HG02678 (cell line): ENCODE results near the gene KAT5.
A peak's percentile ranks its signal among the peaks of the same experiment; 100 is the strongest.
"Not testable (repeated sequence)": the region's sequence is repeated elsewhere in the genome, so short reads cannot be mapped to it uniquely, and the experiment has no call there.

Experiments used
- ATAC-seq: cut with Tn5 transposase; IDR thresholded peaks from one replicate; pipeline ENCODE4 v1.9.1; 2021; ENCODE audit warnings: mild to moderate bottlenecking, moderate library complexity; ENCODE audit not compliant: unreplicated experiment

The KAT5 gene

GRCh38 chr11:65708451-65708850 lies 3.6 kb upstream of the KAT5 start:
- no peak for ATAC-seq

- no peak for ATAC-seq
Measured at GRCh38 chr11:65709661-65710060, 2.4 kb upstream of the KAT5 start.

DNA sequence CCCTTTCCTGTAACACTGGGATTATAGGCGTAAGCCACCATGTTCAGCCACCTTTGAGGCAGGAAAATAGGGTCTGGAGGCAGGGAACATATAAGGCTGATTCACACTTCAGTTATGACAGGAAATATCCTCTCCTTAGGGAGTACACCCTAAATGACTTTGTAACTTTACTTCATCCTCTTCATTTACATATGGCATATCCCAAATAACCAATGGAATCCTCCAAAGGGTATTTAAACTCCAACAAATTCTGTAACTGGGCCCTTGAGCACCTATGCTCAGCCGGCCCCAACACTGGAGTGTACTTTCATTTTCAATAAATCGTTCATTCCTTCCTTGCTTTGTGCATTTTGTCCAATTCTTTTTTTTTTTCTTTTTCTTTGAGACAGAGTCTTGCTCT lies 1.6 kb upstream of the KAT5 start:
- no peak for ATAC-seq

GRCh38 chr11:65712633-65713076 lies 603 bp downstream of the KAT5 start:
- ATAC-seq, result no peak

- no peak for ATAC-seq
Measured at GRCh38 chr11:65713212-65713969, 1.3 kb downstream of the KAT5 start.

DNA sequence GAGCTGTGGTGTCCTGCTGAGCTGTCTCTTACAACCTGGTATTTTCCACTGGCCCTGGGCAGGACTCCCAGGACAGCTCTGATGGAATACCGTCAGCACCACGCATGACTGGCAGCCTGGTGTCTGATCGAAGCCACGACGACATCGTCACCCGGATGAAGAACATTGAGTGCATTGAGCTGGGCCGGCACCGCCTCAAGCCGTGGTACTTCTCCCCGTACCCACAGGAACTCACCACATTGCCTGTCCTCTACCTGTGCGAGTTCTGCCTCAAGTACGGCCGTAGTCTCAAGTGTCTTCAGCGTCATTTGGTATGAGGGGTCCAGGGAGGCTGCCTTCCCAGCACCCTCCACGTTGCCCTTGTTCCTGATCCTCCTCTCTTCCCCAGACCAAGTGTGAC lies 2.4 kb downstream of the KAT5 start:
- ATAC-seq, result no peak

DNA sequence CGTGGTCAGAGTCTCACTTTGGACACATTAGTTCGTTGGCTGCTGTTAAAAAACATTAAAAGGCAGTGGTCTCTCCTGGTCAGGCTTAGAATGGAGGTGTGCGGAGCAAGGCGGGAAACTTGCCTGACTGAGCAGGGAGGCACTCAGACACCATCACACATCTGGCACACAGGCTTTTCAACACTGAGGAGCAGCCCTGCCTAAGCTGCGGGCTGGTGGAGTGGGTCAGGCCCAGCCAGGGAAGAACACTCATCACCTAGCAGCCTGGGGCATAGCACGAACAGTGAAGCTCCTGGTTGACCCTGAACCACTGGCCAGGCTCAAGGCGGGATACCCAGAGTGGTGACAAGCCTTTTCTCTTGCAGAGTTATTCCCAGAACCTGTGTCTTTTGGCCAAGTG lies 4.2 kb downstream of the KAT5 start:
- ATAC-seq, result no peak

- ATAC-seq, result no peak
Measured at GRCh38 chr11:65716774-65717405, 4.8 kb downstream of the KAT5 start.

DNA sequence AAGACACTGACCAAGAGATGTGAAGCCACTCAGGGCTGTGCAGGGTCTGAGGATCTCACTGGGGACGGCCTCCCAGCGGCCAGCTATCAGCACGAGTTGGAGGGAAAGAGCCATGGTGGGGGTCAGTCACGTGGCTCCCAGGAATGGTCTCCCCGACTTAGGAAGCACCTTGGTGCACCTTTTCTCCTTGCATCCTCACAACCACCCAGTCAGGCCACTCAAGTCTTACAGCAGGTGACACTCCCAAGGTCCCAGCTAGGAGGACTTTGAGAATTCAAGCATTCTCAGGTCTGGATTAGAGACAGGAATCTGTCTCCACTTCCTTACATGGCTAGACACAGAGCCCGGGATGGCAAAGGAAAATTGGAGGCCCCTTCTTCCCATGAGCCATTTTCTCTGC lies 5.9 kb downstream of the KAT5 start:
- no peak for ATAC-seq

DNA sequence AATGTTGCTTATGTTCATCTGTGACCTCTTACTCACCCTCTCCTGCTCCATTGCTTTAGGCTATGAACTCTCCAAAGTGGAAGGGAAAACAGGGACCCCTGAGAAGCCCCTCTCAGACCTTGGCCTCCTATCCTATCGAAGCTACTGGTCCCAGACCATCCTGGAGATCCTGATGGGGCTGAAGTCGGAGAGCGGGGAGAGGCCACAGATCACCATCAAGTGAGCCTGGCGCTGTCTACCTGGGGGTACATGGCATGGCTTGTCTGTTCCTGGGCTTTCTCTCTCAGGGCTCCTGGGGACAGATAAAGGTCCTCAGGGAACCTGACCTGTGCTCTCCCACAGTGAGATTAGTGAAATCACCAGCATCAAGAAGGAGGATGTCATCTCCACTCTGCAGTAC lies 6.5 kb downstream of the KAT5 start:
- no peak for ATAC-seq

DNA sequence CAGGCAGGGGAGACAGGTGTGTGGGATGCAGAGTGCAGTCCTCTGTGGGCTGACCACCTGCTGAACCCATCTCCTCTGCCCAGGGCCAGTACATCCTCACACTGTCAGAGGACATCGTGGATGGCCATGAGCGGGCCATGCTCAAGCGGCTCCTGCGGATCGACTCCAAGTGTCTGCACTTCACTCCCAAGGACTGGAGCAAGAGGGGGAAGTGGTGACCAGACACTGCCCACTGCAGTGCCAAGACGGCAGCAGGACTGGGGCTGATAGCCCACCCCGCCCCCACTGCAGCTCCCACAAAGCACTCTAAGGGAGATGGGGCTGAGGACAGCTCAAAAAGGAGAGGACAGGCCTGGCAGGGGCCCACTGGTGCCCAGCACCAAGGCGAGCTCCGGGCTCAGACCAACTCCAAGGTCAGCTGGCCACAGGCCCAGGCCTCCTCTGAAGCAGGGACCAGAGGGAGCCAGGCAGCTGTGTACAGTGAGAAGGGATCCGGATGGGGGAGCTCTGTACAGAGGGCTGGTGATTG lies 7.0 kb downstream of the KAT5 start:
- ATAC-seq, result no peak

- peak; percentile 3 for ATAC-seq
Measured at GRCh38 chr11:65719871-65720210, 7.8 kb downstream of the KAT5 start.

DNA sequence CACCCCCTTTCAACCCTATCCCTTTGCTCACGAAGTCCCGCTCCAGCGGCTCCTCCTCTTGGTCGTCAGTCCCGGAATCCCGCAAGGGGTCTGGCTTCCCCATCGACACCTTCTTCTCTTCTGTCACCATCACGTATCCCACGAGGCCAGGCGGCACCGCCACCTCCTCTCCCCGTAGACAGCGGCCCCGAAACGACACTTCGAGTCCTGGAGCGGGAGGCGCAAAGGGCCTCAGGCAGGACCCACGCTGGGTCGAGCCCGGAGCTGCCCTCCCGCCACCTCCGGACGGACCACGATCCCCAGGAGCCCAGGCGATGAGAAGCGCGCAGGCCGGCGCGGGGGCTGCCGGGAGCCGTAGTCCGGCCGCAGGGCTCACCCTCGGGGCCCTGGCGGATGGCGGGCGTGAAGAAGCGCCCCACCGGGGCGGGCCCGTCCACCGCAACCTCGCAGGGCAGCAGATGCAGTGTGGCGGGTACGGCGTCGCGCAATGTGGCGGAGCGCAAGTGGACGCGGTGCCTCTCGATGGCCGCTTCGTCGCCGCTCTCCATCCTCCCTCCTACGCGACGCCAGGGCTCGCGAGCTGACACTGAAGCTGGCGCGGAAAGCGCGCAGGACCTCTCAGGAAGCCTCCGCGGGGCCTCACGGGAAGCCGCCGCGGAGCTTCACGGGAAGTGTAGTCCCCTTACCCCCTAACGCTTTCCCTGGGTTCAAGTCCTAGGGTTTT lies 8.3 kb downstream of the KAT5 start, which contains the start of gene RNASEH2C:
Gene RNASEH2C, minus strand, starts transcription at position 588 of the 724 bp plus-strand sequence. Its CDS starts 40 bp downstream, at position 548.
- peak; percentile 79 for ATAC-seq

- ATAC-seq, result no peak
Measured at GRCh38 chr11:65722261-65722660, 10.2 kb downstream of the KAT5 start.

GRCh38 chr11:65726660-65727059 lies 14.6 kb downstream of the KAT5 start:
- no peak for ATAC-seq

- no peak for ATAC-seq
Measured at GRCh38 chr11:65727865-65728264, 15.8 kb downstream of the KAT5 start.

GRCh38 chr11:65730461-65730860 lies 18.4 kb downstream of the KAT5 start:
- no peak for ATAC-seq

DNA sequence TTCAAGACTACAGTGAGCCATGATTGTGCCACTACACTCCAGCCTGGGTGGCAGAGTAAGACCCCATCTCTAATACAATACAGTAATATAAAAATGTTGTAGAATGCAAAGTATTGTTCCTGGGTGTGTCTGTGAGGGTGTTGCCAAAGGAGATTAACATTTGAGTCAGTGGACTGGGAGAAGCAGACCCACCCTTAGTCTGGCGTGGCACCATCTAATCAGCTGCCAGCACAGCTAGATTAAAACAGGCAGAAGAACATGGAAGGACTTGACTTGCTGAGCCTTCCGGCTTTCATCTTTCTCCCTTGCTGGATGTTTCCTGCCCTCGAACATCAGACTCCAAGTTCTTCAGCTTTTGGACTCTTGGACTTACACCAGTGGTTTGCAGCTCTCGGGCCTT lies 23.1 kb downstream of the KAT5 start:
- ATAC-seq, result not testable (repeated sequence)

DNA sequence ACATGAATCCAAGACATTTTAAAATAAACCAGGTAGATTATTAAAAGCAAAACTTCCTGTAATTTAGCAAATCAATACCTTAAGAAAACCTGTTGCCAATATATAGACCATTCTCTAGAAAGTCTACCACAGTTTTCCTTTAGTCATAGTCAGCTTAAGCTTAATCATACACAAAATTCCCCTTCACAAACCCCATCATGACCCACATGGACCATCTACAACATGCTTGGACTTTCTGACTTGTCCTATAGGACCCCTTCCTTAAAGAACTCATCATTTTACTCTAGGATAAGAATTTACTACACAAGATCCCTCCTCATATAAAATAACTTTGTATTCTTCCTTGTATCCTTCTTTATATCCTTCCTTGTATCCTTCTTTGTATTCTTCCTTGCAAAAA lies 24.8 kb downstream of the KAT5 start:
- no peak for ATAC-seq

GRCh38 chr11:65739022-65739421 lies 27.0 kb downstream of the KAT5 start:
- ATAC-seq, result no peak

DNA sequence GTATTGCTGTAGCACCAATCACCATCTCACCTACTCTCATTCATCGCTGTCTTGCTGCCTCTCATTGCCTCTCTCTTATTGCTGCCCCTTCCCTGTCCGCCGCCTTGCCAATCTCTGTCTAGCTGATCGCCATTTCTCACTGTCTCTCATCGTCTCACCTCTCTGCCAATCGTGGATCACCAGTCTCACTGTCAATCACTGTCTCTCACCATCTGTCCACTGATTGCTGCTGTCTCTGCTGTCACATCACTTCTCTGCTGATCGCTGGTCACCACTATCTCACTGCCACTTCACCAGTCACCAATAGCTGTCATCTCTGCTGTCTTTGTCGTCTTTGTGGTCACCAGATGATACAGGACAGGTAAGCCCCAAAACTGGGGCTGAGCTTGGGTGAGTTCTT lies 29.1 kb downstream of the KAT5 start:
- no peak for ATAC-seq

- ATAC-seq, result no peak
Measured at GRCh38 chr11:65742353-65742752, 30.3 kb downstream of the KAT5 start.
